Endothelial cell of umbilical vein (primary cell): ENCODE results near the gene MEGF11. TPM values are rescaled to one million over a fixed set of nuclear protein-coding genes. Genes with fewer than 3 reads are reported as not detected.

ENCODE experiments used
- Bru-seq: library from RNA; stranded (reverse); fragments of 400-500 nt; gene quantifications from one replicate; lab custom pipeline; 2021; lab: Mats Ljungman, UMichigan
- BruChase-seq, 2 experiments: library from RNA; stranded (reverse); fragments of 400-500 nt; gene quantifications; one replicate each; lab custom pipeline; 2021; lab: Mats Ljungman, UMichigan
- BruUV-seq: library from RNA; stranded (reverse); fragments of 400-500 nt; replicated peaks from 2 replicates; lab custom pipeline; 2021; lab: Mats Ljungman, UMichigan
- CTCF ChIA-PET: fragments of 300-600, 350-600 bp; sonication (Branson Sonifier 250); formaldehyde crosslinking; loops from one replicate; lab custom pipeline; 2021; ENCODE audit warnings: antibody characterized with exemption, inconsistent platforms; lab: Charles Lee
- POLR2A ChIA-PET: fragments of 300-600, 350-600 bp; sonication (Branson Sonifier 250); formaldehyde crosslinking; loops from one replicate; lab custom pipeline; 2021; ENCODE audit warnings: antibody characterized with exemption, inconsistent platforms; lab: Charles Lee
- DNase-seq: peaks from one replicate; pipeline ENCODE4 v3.0.0-alpha.2; 2011; ENCODE audit warnings: low read depth, low spot score
- FAIRE-seq: peaks from 2 replicates; lab custom pipeline; 2011; peaks lifted over from hg19 to GRCh38; lab: Jason Lieb, UNC
- H2AFZ ChIP-seq: 2 replicates; pipeline ENCODE4 v1.6.0; 2012; ENCODE audit warnings: low read depth, low read length, control low read depth, inconsistent platforms
- H3K27ac ChIP-seq: 2 replicates; pipeline ENCODE4 v1.5.1; 2011; ENCODE audit warnings: low read depth, mild to moderate bottlenecking, control low read depth, low read length, moderate library complexity; ENCODE audit not compliant: insufficient read depth
- H3K27me3 ChIP-seq, 2 experiments: 2 replicates each; pipeline versions ENCODE4 v1.6.0 to v1.6.1; 2011; ENCODE audit warnings: low read length in 2 of 2, mixed read lengths in 1 of 2; ENCODE audit not compliant: control insufficient read depth in 2 of 2, insufficient read depth in 2 of 2
- H3K36me3 ChIP-seq, 2 experiments: 2 replicates in 1 of 2; 3 replicates in 1 of 2; pipeline ENCODE4 v1.5.1; 2011; ENCODE audit warnings: low read length in 2 of 2, mild to moderate bottlenecking in 1 of 2, moderate library complexity in 1 of 2; ENCODE audit not compliant: control insufficient read depth in 2 of 2, insufficient read depth in 2 of 2; ENCODE audit errors: extremely low read depth in 1 of 2
- H3K4me1 ChIP-seq: 3 replicates; pipeline ENCODE4 v1.5.1; 2011; ENCODE audit warnings: mild to moderate bottlenecking, low read length; ENCODE audit not compliant: control insufficient read depth, insufficient read depth; ENCODE audit errors: extremely low read depth
- H3K4me2 ChIP-seq: 2 replicates; pipeline ENCODE4 v1.6.1; 2011; ENCODE audit warnings: low read length, control low read depth, mixed read lengths; ENCODE audit not compliant: insufficient read depth
- H3K4me3 ChIP-seq, 3 experiments: fragments of 200-600 bp in 1 of 3; sonication (generic), shearing (Covaris generic) in 1 of 3; replicated peaks in 1 of 3; 2 replicates each; pipeline ENCODE4 v1.5.1; 2011 to 2016; ENCODE audit warnings: control low read depth in 3 of 3, low read length in 3 of 3, mild to moderate bottlenecking in 2 of 3, inconsistent platforms in 1 of 3, low read depth in 1 of 3, moderate library complexity in 1 of 3; ENCODE audit not compliant: insufficient read depth in 1 of 3
- H3K79me2 ChIP-seq: 2 replicates; pipeline ENCODE4 v1.6.0; 2012; ENCODE audit warnings: low read length, inconsistent platforms; ENCODE audit not compliant: control insufficient read depth, insufficient read depth
- H3K9ac ChIP-seq: replicated peaks from 2 replicates; pipeline ENCODE3; 2011; ENCODE audit warnings: low read length, control low read depth; ENCODE audit not compliant: insufficient read depth; ENCODE audit errors: extremely low read depth
- H3K9me1 ChIP-seq: replicated peaks from 3 replicates; pipeline ENCODE4 v1.6.0; 2011; ENCODE audit warnings: mild to moderate bottlenecking, low read length; ENCODE audit not compliant: control insufficient read depth, insufficient read depth; ENCODE audit errors: extremely low read depth
- H3K9me3 ChIP-seq: replicated peaks from 2 replicates; pipeline ENCODE4 v1.5.1; 2012; ENCODE audit warnings: low read length, inconsistent platforms; ENCODE audit not compliant: control insufficient read depth, insufficient read depth
- H4K20me1 ChIP-seq: replicated peaks from 2 replicates; pipeline ENCODE3; 2011; ENCODE audit warnings: mild to moderate bottlenecking, low read length; ENCODE audit not compliant: control insufficient read depth, insufficient read depth; ENCODE audit errors: extremely low read depth
- EZH2 ChIP-seq: IDR thresholded peaks from 2 replicates; pipeline ENCODE4 v1.6.1; 2012; ENCODE audit warnings: borderline replicate concordance, low read depth, mild to moderate bottlenecking, moderate library complexity, low read length, inconsistent platforms; ENCODE audit not compliant: severe bottlenecking
- POLR2A ChIP-seq: IDR thresholded peaks from 2 replicates; pipeline ENCODE4 v1.6.1; 2012; ENCODE audit warnings: low read depth, mild to moderate bottlenecking, control low read depth, low read length
- dilution Hi-C: fragments of 300-500 bp; cut with MboI; formaldehyde crosslinking; loops from one replicate; pipeline ENCODE4 v1.15.0; 2019; ENCODE audit warnings: low sequenced_read_pairs; ENCODE audit not compliant: extremely low pct_ligation_motif_present
- intact Hi-C: fragments of 100-400 bp; cut with micrococcal nuclease; formaldehyde crosslinking; loops from one replicate; pipeline ENCODE4 v1.10.0; 2022
- long read RNA-seq: library from polyadenylated mRNA; stranded (forward); transcript quantifications from one replicate; pipeline ENCODE4 v2.0.0, GENCODE V29; 2021
- polyA minus RNA-seq, 3 experiments: library from RNA; depleted of rRNA, polyadenylated mRNA; stranded (reverse); fragments of >200 nt; gene quantifications; 1 replicate in 1 of 3; 2 replicates in 2 of 3; pipeline ENCODE4 v1.2.3, GENCODE V29; 2011
- polyA plus RNA-seq, 4 experiments: library from polyadenylated mRNA; depleted of rRNA in 3 of 4; stranded (reverse) in 3 of 4; unstranded in 1 of 4; fragments of >200 nt; gene quantifications; 2 replicates each; pipeline versions ENCODE4 v1.2.1 to v1.2.3, GENCODE V29; 2011 to 2012; ENCODE audit warnings: missing spikeins in 1 of 4
- total RNA-seq: library from RNA; stranded (reverse); gene quantifications from 2 replicates; pipeline ENCODE4 v1.2.3, GENCODE V29; 2021
- TF ChIP-seq, protein P1 (sequence below), 2 donors: IDR thresholded peaks; 1 replicate in 1 of 2; 2 replicates in 1 of 2; pipeline ENCODE4 v1.5.1; 2011; ENCODE audit warnings: low read length in 2 of 2, mild to moderate bottlenecking in 2 of 2, moderate library complexity in 2 of 2, control low read depth in 1 of 2, inconsistent platforms in 1 of 2, low read depth in 1 of 2; ENCODE audit not compliant: insufficient read depth in 1 of 2; ENCODE audit errors: extremely low read depth in 1 of 2

MEGF11 gene
- total RNA-seq: not detected in 2 replicates
- 0.05 TPM in 1 of 2 replicates, not detected in the other for polyA plus RNA-seq
- polyA plus RNA-seq (2011; cell fraction: cytosol; rRNA removed): not detected in 2 replicates
- 0.05 TPM in 1 of 2 replicates, not detected in the other for polyA plus RNA-seq (2011; cell fraction: nucleus; rRNA removed)
- polyA plus RNA-seq (2012): 0.04 and 0.18 TPM in 2 replicates
- polyA minus RNA-seq: not detected in 2 replicates
- not detected for polyA minus RNA-seq (2011; cell fraction: cytosol; rRNA and poly(A)+ RNA removed)
- polyA minus RNA-seq (2011; cell fraction: nucleus; rRNA and poly(A)+ RNA removed): not detected in 2 replicates
- percentile 2 among the genes with signal in this experiment for Bru-seq, nascent RNA
- percentile 4 among the genes with signal in this experiment for BruChase-seq, experiment 1, labeled RNA remaining after a 6-hour chase
- percentile 3 among the genes with signal in this experiment for BruChase-seq, experiment 2, labeled RNA remaining after a 2-hour chase
- long read RNA-seq, partial matches to known transcripts: 0 of 21 reads
- long read RNA-seq, other reads (novel, unspliced or antisense): 21 of 21 reads

- Histone ChIP-seq H3K4me1 (peaks cover 18% of the 10 kb centered on the region), H4K20me1 (no peaks in the 10 kb centered on the region), H3K27ac (no peak within 1 kb of the TSS), H3K27me3 (peaks cover 64 to 86% of the 10 kb centered on the region in 2 experiments), H3K9ac (no peak within 1 kb of the TSS), H3K9me1 (no peaks in the 10 kb centered on the region), H3K4me3 (peak within 1 kb of the TSS; percentile 35 to 54 (median 42)), H2AFZ (peak within 1 kb of the TSS; percentile 57), H3K9me3 (no peaks in the 10 kb centered on the region), H3K36me3 (no peaks in the 10 kb centered on the region), H3K79me2 (no peaks in the 10 kb centered on the region), H3K4me2 (peak within 1 kb of the TSS; percentile 81)
- ChIA-PET POLR2A (no interaction called here), CTCF (interaction anchor here (0.7 to 3.2 kb wide), 3 partner anchors 33 to 1391 kb away, joined by 3 to 14 read pairs (median 5); no protein-coding TSS in a partner anchor)
- DNase-seq (peak; percentile 32), FAIRE-seq (peak; percentile 67)
- dilution Hi-C loops (no loop called here), intact Hi-C loops (loop anchor here (1.0 kb wide), 1 partner anchor 34 kb away; no protein-coding TSS in a partner anchor)
- no TSS peak for BruUV-seq
- TF ChIP-seq, protein P1, sequence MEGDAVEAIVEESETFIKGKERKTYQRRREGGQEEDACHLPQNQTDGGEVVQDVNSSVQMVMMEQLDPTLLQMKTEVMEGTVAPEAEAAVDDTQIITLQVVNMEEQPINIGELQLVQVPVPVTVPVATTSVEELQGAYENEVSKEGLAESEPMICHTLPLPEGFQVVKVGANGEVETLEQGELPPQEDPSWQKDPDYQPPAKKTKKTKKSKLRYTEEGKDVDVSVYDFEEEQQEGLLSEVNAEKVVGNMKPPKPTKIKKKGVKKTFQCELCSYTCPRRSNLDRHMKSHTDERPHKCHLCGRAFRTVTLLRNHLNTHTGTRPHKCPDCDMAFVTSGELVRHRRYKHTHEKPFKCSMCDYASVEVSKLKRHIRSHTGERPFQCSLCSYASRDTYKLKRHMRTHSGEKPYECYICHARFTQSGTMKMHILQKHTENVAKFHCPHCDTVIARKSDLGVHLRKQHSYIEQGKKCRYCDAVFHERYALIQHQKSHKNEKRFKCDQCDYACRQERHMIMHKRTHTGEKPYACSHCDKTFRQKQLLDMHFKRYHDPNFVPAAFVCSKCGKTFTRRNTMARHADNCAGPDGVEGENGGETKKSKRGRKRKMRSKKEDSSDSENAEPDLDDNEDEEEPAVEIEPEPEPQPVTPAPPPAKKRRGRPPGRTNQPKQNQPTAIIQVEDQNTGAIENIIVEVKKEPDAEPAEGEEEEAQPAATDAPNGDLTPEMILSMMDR (IDR thresholded peaks at IDR 0.05; ENCODE audit: extremely low read depth in 1 of 2, insufficient read depth in 1 of 2, low read depth in 1 of 2, low read length in 2 of 2): no peak
- peak; percentile 50 for TF ChIP-seq EZH2
- TF ChIP-seq POLR2A: no peak
Measured at GRCh38 chr15:66253418-66254088, at the start of gene MEGF11. Gene MEGF11 (minus strand): TSS chr15:66253750. CDS start chr15:66128403, 125,347 bp downstream.
